HFF-Myc (cell line): ENCODE results near the gene PPP1R37.

Experiments
- DNase-seq: peaks from one replicate; pipeline ENCODE4 v3.0.0-alpha.2; 2011; ENCODE audit warnings: low read depth; ENCODE audit errors: extremely low read depth
- H3K4me3 ChIP-seq: replicated peaks from 2 replicates; pipeline ENCODE4 v1.5.1; 2011; ENCODE audit warnings: low read depth, mild to moderate bottlenecking, control low read depth, low read length
- CTCF ChIP-seq: IDR thresholded peaks from 2 replicates; pipeline ENCODE4 v1.5.1; 2012; ENCODE audit warnings: mild to moderate bottlenecking, low read depth, low read length, control low read depth; ENCODE audit errors: missing control alignments

Gene PPP1R37

GRCh38 chr19:45051929-45052579 is 40.9 kb upstream of the PPP1R37 start:
- no peak overlapping the region for H3K4me3 ChIP-seq
- DNase-seq, result no peak
- TF ChIP-seq CTCF, result no peak

- no peak overlapping the region for H3K4me3 ChIP-seq
- no peak for DNase-seq
- no peak for TF ChIP-seq CTCF
Measured at GRCh38 chr19:45056831-45057230, 36.1 kb upstream of the PPP1R37 start.

GRCh38 chr19:45057444-45057843 is 35.5 kb upstream of the PPP1R37 start:
- TF ChIP-seq CTCF, result no peak
- DNase-seq, result no peak
- H3K4me3 ChIP-seq, result no peak overlapping the region

- H3K4me3 ChIP-seq, result no peak overlapping the region
- no peak for DNase-seq
- no peak for TF ChIP-seq CTCF
Measured at GRCh38 chr19:45058622-45059159, 34.3 kb upstream of the PPP1R37 start.

- DNase-seq, result peak; percentile 63
- TF ChIP-seq CTCF, result peak; percentile 93
- no peak overlapping the region for H3K4me3 ChIP-seq
Measured at GRCh38 chr19:45059258-45059965, 33.6 kb upstream of the PPP1R37 start.

- H3K4me3 ChIP-seq, result no peak overlapping the region
- no peak for TF ChIP-seq CTCF
- DNase-seq, result no peak
Measured at GRCh38 chr19:45061965-45062364, 31.0 kb upstream of the PPP1R37 start.
